ENCODE data around the gene ADSL. TPM values are rescaled to one million over a fixed set of nuclear protein-coding genes. Genes with fewer than 3 reads are reported as not detected.

Gene ADSL
- total RNA-seq, 6 experiments from 2014 or later, result 15.1 to 47.6 (median 24.9) TPM

GRCh38 chr22:40423310-40423688 lies 77.0 kb downstream of the ADSL start:
- TF ChIP-seq CTCF (IDR thresholded peaks at IDR 0.05) (no peak), POLR2A (IDR thresholded peaks at IDR 0.05) (no peak)
- Histone ChIP-seq H3K27me3 (no peaks in the 10 kb centered on the region), H3K36me3 (peaks cover 0 to 45% (median 19%) of the 10 kb centered on the region in 4 donors), H3K9me3 (no peaks in the 10 kb centered on the region), H3K4me1 (no peaks in the 10 kb centered on the region), H3K27ac (no peak overlapping the region), H3K4me3 (no peak overlapping the region)
- ATAC-seq, result peak in 1 of 4 donors; percentile 16
- DNase-seq, result no peak
- 56% methylated on average over 4 of the region's 5 CpGs for WGBS (ENCODE audit: insufficient coverage, low coverage, low lambda C conversion rate, missing lambda C conversion rate)
- intact Hi-C loops (cut with DNase I), result no loop called here

GRCh38 chr22:40423882-40424640 lies 77.8 kb downstream of the ADSL start:
- intact Hi-C loops (cut with DNase I), result no loop called here
- Histone ChIP-seq H3K27ac (no peak overlapping the region), H3K4me3 (no peak overlapping the region), H3K27me3 (no peaks in the 10 kb centered on the region), H3K9me3 (no peaks in the 10 kb centered on the region), H3K36me3 (peaks cover 3 to 50% (median 19%) of the 10 kb centered on the region in 4 donors), H3K4me1 (no peaks in the 10 kb centered on the region)
- WGBS (ENCODE audit: insufficient coverage, low coverage, low lambda C conversion rate, missing lambda C conversion rate), result no CpG with 5 or more reads among the region's 17 CpGs
- TF ChIP-seq CTCF (IDR thresholded peaks at IDR 0.05) (no peak), POLR2A (IDR thresholded peaks at IDR 0.05) (no peak)
- DNase-seq (no peak), ATAC-seq (no peak)

GRCh38 chr22:40425082-40425481 lies 78.8 kb downstream of the ADSL start:
- no peak for ATAC-seq
- no peak overlapping the region for H3K4me3 ChIP-seq
- no peaks in the 10 kb centered on the region for H3K9me3 ChIP-seq
- intact Hi-C loops (cut with DNase I), result no loop called here
- H3K4me1 ChIP-seq, result no peaks in the 10 kb centered on the region
- DNase-seq, result no peak
- no CpG with 5 or more reads among the region's 5 CpGs for WGBS (ENCODE audit: insufficient coverage, low coverage, low lambda C conversion rate, missing lambda C conversion rate)
- no peaks in the 10 kb centered on the region for H3K27me3 ChIP-seq
- no peak overlapping the region for H3K27ac ChIP-seq
- no peak for TF ChIP-seq CTCF (IDR thresholded peaks at IDR 0.05)
- no peak for TF ChIP-seq POLR2A (IDR thresholded peaks at IDR 0.05)
- peaks cover 1 to 50% (median 16%) of the 10 kb centered on the region in 4 donors for H3K36me3 ChIP-seq

- Histone ChIP-seq H3K4me3 (no peak overlapping the region), H3K9me3 (no peaks in the 10 kb centered on the region), H3K36me3 (peaks cover 0 to 45% (median 14%) of the 10 kb centered on the region in 4 donors), H3K27ac (no peak overlapping the region), H3K27me3 (no peaks in the 10 kb centered on the region), H3K4me1 (no peaks in the 10 kb centered on the region)
- intact Hi-C loops (cut with DNase I), result no loop called here
- no peak for TF ChIP-seq POLR2A (IDR thresholded peaks at IDR 0.05)
- TF ChIP-seq CTCF (IDR thresholded peaks at IDR 0.05), result no peak
- ATAC-seq (no peak), DNase-seq (no peak)
- 89% methylated on average over 6 of the region's 9 CpGs for WGBS (ENCODE audit: insufficient coverage, low coverage, low lambda C conversion rate, missing lambda C conversion rate)
Observed at GRCh38 chr22:40426594-40427333, 80.5 kb downstream of the ADSL start.

All from right lobe of liver (tissue), 6 donors.